HG02571 (cell line): ENCODE data around the gene POU6F2.

Experiments
- ATAC-seq: cut with Tn5 transposase; IDR thresholded peaks from one replicate; pipeline ENCODE4 v1.9.1; 2021; ENCODE audit warnings: mild to moderate bottlenecking, moderate library complexity; ENCODE audit not compliant: unreplicated experiment

The POU6F2 gene

GRCh38 chr7:39105720-39106119 lies 128.0 kb downstream of the POU6F2 start:
- no peak for ATAC-seq

GRCh38 chr7:39125846-39126245 lies 148.1 kb downstream of the POU6F2 start:
- no peak for ATAC-seq

- ATAC-seq: no peak
Observed at GRCh38 chr7:39127058-39127457, 149.3 kb downstream of the POU6F2 start.

GRCh38 chr7:39128287-39128843 lies 150.7 kb downstream of the POU6F2 start:
- ATAC-seq: no peak

- no peak for ATAC-seq
Observed at GRCh38 chr7:39130274-39130673, 152.6 kb downstream of the POU6F2 start.

- no peak for ATAC-seq
Observed at GRCh38 chr7:39130857-39131526, 153.3 kb downstream of the POU6F2 start.

GRCh38 chr7:39132306-39132705 lies 154.6 kb downstream of the POU6F2 start:
- ATAC-seq: no peak

- no peak for ATAC-seq
Observed at GRCh38 chr7:39133088-39133487, 155.4 kb downstream of the POU6F2 start.

- no peak for ATAC-seq
Observed at GRCh38 chr7:39137480-39137879, 159.8 kb downstream of the POU6F2 start.

GRCh38 chr7:39142750-39143149 lies 165.0 kb downstream of the POU6F2 start:
- no peak for ATAC-seq

GRCh38 chr7:39144420-39144819 lies 166.7 kb downstream of the POU6F2 start:
- no peak for ATAC-seq

- no peak for ATAC-seq
Observed at GRCh38 chr7:39145283-39145682, 167.6 kb downstream of the POU6F2 start.

- no peak for ATAC-seq
Observed at GRCh38 chr7:39145935-39146334, 168.2 kb downstream of the POU6F2 start.

GRCh38 chr7:39152701-39153100 lies 175.0 kb downstream of the POU6F2 start:
- ATAC-seq: no peak

GRCh38 chr7:39153113-39153512 lies 175.4 kb downstream of the POU6F2 start:
- ATAC-seq: no peak

- no peak for ATAC-seq
Observed at GRCh38 chr7:39153647-39154046, 175.9 kb downstream of the POU6F2 start.

- no peak for ATAC-seq
Observed at GRCh38 chr7:39154815-39155214, 177.1 kb downstream of the POU6F2 start.

- ATAC-seq: no peak
Observed at GRCh38 chr7:39158367-39158766, 180.7 kb downstream of the POU6F2 start.

- ATAC-seq: no peak
Observed at GRCh38 chr7:39161903-39162302, 184.2 kb downstream of the POU6F2 start.

GRCh38 chr7:39164887-39165286 lies 187.2 kb downstream of the POU6F2 start:
- ATAC-seq: no peak

- no peak for ATAC-seq
Observed at GRCh38 chr7:39168403-39169098, 190.8 kb downstream of the POU6F2 start.

- ATAC-seq: no peak
Observed at GRCh38 chr7:39172137-39172536, 194.4 kb downstream of the POU6F2 start.
